D721Med (cell line): ENCODE results near the gene MRPL36.
"Not testable (repeated sequence)": the region's sequence is repeated elsewhere in the genome, so short reads cannot be mapped to it uniquely, and the experiment has no call there.

ENCODE experiments used
- DNase-seq: peaks from one replicate; pipeline ENCODE4 v3.0.0; 2011; ENCODE audit warnings: low spot score; ENCODE audit not compliant: insufficient read length
- FAIRE-seq: peaks from 2 replicates; lab custom pipeline; 2011; peaks lifted over from hg19 to GRCh38; lab: Jason Lieb, UNC
- CTCF ChIP-seq: IDR thresholded peaks from 2 replicates; pipeline ENCODE4 v1.5.1; 2012; ENCODE audit warnings: mild to moderate bottlenecking, control low read depth; ENCODE audit not compliant: insufficient read depth; ENCODE audit errors: missing control alignments

MRPL36 gene

GRCh38 chr5:1819458-1819857, 19.8 kb upstream of the MRPL36 start:
- DNase-seq (no peak), FAIRE-seq (no peak)
- TF ChIP-seq CTCF = no peak

- TF ChIP-seq CTCF = no peak
- FAIRE-seq (no peak), DNase-seq (no peak)
Observed at GRCh38 chr5:1818784-1819183, 19.1 kb upstream of the MRPL36 start.

DNA sequence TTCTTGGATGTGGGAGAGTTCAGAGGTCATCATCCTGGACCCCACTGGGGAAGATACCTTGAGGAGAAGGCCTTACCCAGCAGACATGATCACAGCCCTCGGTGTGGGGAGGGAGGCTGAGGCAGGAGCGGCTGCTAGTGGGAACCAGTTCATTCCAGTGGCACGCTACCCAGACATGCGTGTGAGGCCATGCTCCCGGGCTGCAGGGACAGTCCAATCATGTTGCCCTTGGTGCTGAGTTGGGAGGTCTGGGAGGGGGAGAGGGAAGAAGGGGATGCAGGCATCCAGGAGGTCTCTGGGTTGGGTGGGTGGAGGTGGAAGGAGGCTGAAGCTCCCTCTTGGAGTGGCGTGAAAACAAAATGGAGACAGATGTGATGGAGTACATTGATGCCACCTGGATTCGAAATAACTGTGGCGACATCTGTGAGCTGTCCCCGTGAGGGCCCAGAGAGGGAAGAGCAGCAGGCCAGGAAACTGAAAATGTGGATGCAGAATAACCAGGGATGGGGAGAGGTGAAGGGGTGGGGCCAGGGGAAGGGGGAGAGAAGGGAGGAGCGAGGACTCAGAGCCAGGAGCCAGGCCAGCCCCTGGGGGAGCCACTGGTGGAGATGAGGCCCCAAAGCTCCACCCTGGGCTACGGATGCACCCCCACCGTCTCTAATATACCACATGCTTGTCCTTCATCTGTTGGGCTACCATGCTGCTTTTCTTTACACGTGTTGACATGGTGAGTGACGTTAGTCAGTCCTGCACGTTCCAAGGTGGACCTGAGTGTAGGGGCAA, 17.8 kb upstream of the MRPL36 start:
- DNase-seq (no peak), FAIRE-seq (no peak)
- no peak for TF ChIP-seq CTCF

GRCh38 chr5:1816495-1817089, 17.0 kb upstream of the MRPL36 start:
- not testable (repeated sequence) for DNase-seq

GRCh38 chr5:1815881-1816292, 16.2 kb upstream of the MRPL36 start:
- DNase-seq (no peak), FAIRE-seq (no peak)
- TF ChIP-seq CTCF = no peak

More at GRCh38 chr5:1816495-1817089, 17.0 kb upstream of the MRPL36 start:
- not testable (repeated sequence) for FAIRE-seq

GRCh38 chr5:1815071-1815786, 15.6 kb upstream of the MRPL36 start:
- FAIRE-seq (no peak), DNase-seq (no peak)
- TF ChIP-seq CTCF = no peak

GRCh38 chr5:1814183-1815020, 14.8 kb upstream of the MRPL36 start:
- no peak for FAIRE-seq
- TF ChIP-seq CTCF = no peak

More at GRCh38 chr5:1814183-1815020, 14.8 kb upstream of the MRPL36 start:
- no peak for DNase-seq
